Gastrocnemius medialis (tissue), 4 donors: Measurements from ENCODE around the gene ASPHD1. TPM values are rescaled to one million over a fixed set of nuclear protein-coding genes. Genes with fewer than 3 reads are reported as not detected.

Experiments used
- ATAC-seq, 2 donors: fragments of 150-250 bp; one replicate each; pipeline ENCODE4 v1.9.1; 2016
- DNase-seq, 2 donors: peaks; one replicate each; pipeline ENCODE4 v3.0.0-alpha.2; 2019
- H3K27ac ChIP-seq, 4 donors: fragments of 200-600 bp; sonication (generic); 1 replicate in 1 of 4; 2 replicates in 3 of 4; pipeline ENCODE4 v1.5.1; 2016 to 2018; ENCODE audit warnings: mild to moderate bottlenecking in 2 of 4, moderate library complexity in 1 of 4
- H3K27me3 ChIP-seq, 3 donors: fragments of 200-600 bp; sonication (generic) in 2 of 3; 1 replicate in 1 of 3; 2 replicates in 2 of 3; pipeline versions ENCODE4 v1.5.1 to v1.6.0; 2016 to 2019; ENCODE audit warnings: mild to moderate bottlenecking in 1 of 3, moderate library complexity in 1 of 3
- H3K36me3 ChIP-seq, 2 donors: fragments of 200-600 bp; sonication (generic) in 1 of 2; one replicate each; pipeline ENCODE4 v1.5.1; 2017 to 2018
- H3K4me1 ChIP-seq, 2 donors: fragments of 200-600 bp; sonication (generic) in 1 of 2; one replicate each; pipeline ENCODE4 v1.5.1; 2016 to 2017; ENCODE audit warnings: mild to moderate bottlenecking in 2 of 2
- H3K4me3 ChIP-seq, 4 donors: fragments of 200-600 bp; sonication (generic) in 3 of 4; 1 replicate in 1 of 4; 2 replicates in 3 of 4; pipeline ENCODE4 v1.5.1; 2016 to 2019; ENCODE audit warnings: mild to moderate bottlenecking in 2 of 4
- H3K9me3 ChIP-seq, 3 donors: fragments of 200-600 bp; sonication (generic) in 2 of 3; 1 replicate in 1 of 3; 2 replicates in 2 of 3; pipeline ENCODE4 v1.5.1; 2016 to 2019
- CTCF ChIP-seq, 5 experiments: fragments of 450-650 bp in 3 of 5; fragments of 200-600 bp in 2 of 5; sonication (generic) in 2 of 5; IDR thresholded peaks in 4 of 5; conservative IDR thresholded peaks in 1 of 5; 1 replicate in 4 of 5; 2 replicates in 1 of 5; pipeline ENCODE4 v1.5.1; 2016 to 2019; ENCODE audit warnings: antibody characterized with exemption in 5 of 5, mild to moderate bottlenecking in 3 of 5, moderate library complexity in 3 of 5
- POLR2A ChIP-seq, 2 donors: fragments of 450-650 bp; IDR thresholded peaks; one replicate each; pipeline ENCODE4 v1.6.1; 2017; ENCODE audit warnings: antibody characterized with exemption in 2 of 2, mild to moderate bottlenecking in 2 of 2, moderate library complexity in 2 of 2
- in situ Hi-C, 4 donors: fragments of 200-750 bp; cut with MboI; loops; one replicate each; pipeline versions ENCODE4 v1.15.0 to v1.8.0; 2017; ENCODE audit warnings: low sequenced_read_pairs in 4 of 4
- intact Hi-C: fragments of 100-400 bp; cut with DNase I; formaldehyde crosslinking; loops from one replicate; pipeline ENCODE4 v1.15.1; 2023; ENCODE audit warnings: low total_unique reads
- total RNA-seq, 4 donors: library from RNA; depleted of rRNA; stranded (reverse); fragments of >200 nt; gene quantifications; one replicate each; pipeline versions ENCODE4 v1.1.0 to v1.2.3, GENCODE V29; 2016

The ASPHD1 gene
- total RNA-seq, 4 donors from 2014 or later: not detected

- in situ Hi-C loops: no loop called here
- ATAC-seq (peak; percentile 22 to 38), DNase-seq (no peak)
- H3K9me3 ChIP-seq: no peaks in the 10 kb centered on the region
- H3K36me3 ChIP-seq: peaks cover 0 to 33% of the 10 kb centered on the region in 2 donors
- H3K27me3 ChIP-seq: no peaks in the 10 kb centered on the region
- no peak for TF ChIP-seq POLR2A (IDR thresholded peaks at IDR 0.05)
- no peak for TF ChIP-seq CTCF (IDR thresholded peaks at IDR 0.05 in 4 of 5, conservative IDR thresholded peaks at IDR 0.05 in 1 of 5)
- intact Hi-C loops: no loop called here
- H3K4me1 ChIP-seq: peaks cover 11 to 14% of the 10 kb centered on the region in 2 donors
- no peak overlapping the region for H3K4me3 ChIP-seq
- no peak overlapping the region for H3K27ac ChIP-seq
These were observed 43.0 kb upstream of the ASPHD1 start for GRCh38 chr16:29857133-29857760.

- no peak for ATAC-seq
- in situ Hi-C loops: no loop called here
These were observed 42.0 kb upstream of the ASPHD1 start for GRCh38 chr16:29858149-29858849.

GRCh38 chr16:29858974-29859373 lies 41.3 kb upstream of the ASPHD1 start:
- no peak overlapping the region for H3K27ac ChIP-seq
- intact Hi-C loops: no loop called here
- no peak for ATAC-seq

More at GRCh38 chr16:29858149-29858849, 42.0 kb upstream of the ASPHD1 start:
- Histone ChIP-seq H3K36me3 (peaks cover 0 to 33% of the 10 kb centered on the region in 2 donors), H3K4me1 (peaks cover 14 to 16% of the 10 kb centered on the region in 2 donors), H3K9me3 (no peaks in the 10 kb centered on the region), H3K27ac (no peak overlapping the region), H3K27me3 (no peaks in the 10 kb centered on the region), H3K4me3 (no peak overlapping the region)
- no peak for DNase-seq
- TF ChIP-seq POLR2A (IDR thresholded peaks at IDR 0.05) (no peak), CTCF (IDR thresholded peaks at IDR 0.05 in 4 of 5, conservative IDR thresholded peaks at IDR 0.05 in 1 of 5) (no peak)
- intact Hi-C loops: no loop called here

GRCh38 chr16:29860218-29860617 lies 40.1 kb upstream of the ASPHD1 start:
- Histone ChIP-seq H3K27ac (no peak overlapping the region), H3K27me3 (no peaks in the 10 kb centered on the region), H3K4me3 (no peak overlapping the region), H3K9me3 (no peaks in the 10 kb centered on the region), H3K36me3 (peaks cover 0 to 33% of the 10 kb centered on the region in 2 donors), H3K4me1 (peaks cover 18 to 20% of the 10 kb centered on the region in 2 donors)
- TF ChIP-seq CTCF (IDR thresholded peaks at IDR 0.05 in 4 of 5, conservative IDR thresholded peaks at IDR 0.05 in 1 of 5) (no peak), POLR2A (IDR thresholded peaks at IDR 0.05) (no peak)
- DNase-seq (no peak), ATAC-seq (no peak)
- intact Hi-C loops (loop anchor here (10.0 kb wide), 1 partner anchor 165 kb away; the partner anchor contains the start of gene C16orf92), in situ Hi-C loops (no loop called here)

More at GRCh38 chr16:29858974-29859373, 41.3 kb upstream of the ASPHD1 start:
- Histone ChIP-seq H3K4me3 (no peak overlapping the region), H3K36me3 (peaks cover 0 to 33% of the 10 kb centered on the region in 2 donors), H3K27me3 (no peaks in the 10 kb centered on the region), H3K9me3 (no peaks in the 10 kb centered on the region), H3K4me1 (peaks cover 18 to 20% of the 10 kb centered on the region in 2 donors)
- in situ Hi-C loops: no loop called here
- TF ChIP-seq CTCF (IDR thresholded peaks at IDR 0.05 in 4 of 5, conservative IDR thresholded peaks at IDR 0.05 in 1 of 5): no peak
- TF ChIP-seq POLR2A (IDR thresholded peaks at IDR 0.05): no peak
- no peak for DNase-seq
